HepG2 (cell line): ENCODE results near the gene HSPA1A. TPM values are rescaled to one million over a fixed set of nuclear protein-coding genes. Genes with fewer than 3 reads are reported as not detected.
A peak's percentile ranks its signal among the peaks of the same experiment; 100 is the strongest.

Experiments
- ESRRA ChIP-seq: sonication (generic); formaldehyde crosslinking; IDR thresholded peaks from 2 replicates; pipeline ENCODE4 v1.5.1; 2020; ENCODE audit warnings: mild to moderate bottlenecking, low read depth, missing genetic modification reagents
- FOSL1 ChIP-seq: sonication (generic); formaldehyde crosslinking; IDR thresholded peaks from 2 replicates; pipeline ENCODE4 v1.9.0; 2021; ENCODE audit warnings: missing genetic modification reagents, borderline replicate concordance
- KAT8 ChIP-seq: IDR thresholded peaks from 2 replicates; pipeline ENCODE4 v1.6.1; 2016; ENCODE audit warnings: missing genetic modification reagents, missing compliant biosample characterization
- MYC ChIP-seq: sonication (generic); formaldehyde crosslinking; IDR thresholded peaks from 2 replicates; pipeline ENCODE4 v1.9.0; 2021; ENCODE audit warnings: missing genetic modification reagents, borderline replicate concordance
- POGK ChIP-seq: sonication (generic); formaldehyde crosslinking; conservative IDR thresholded peaks from 2 replicates; pipeline ENCODE4 v1.8.0; 2022; ENCODE audit warnings: mild to moderate bottlenecking, moderate library complexity, missing genetic modification reagents
- SALL2 ChIP-seq: sonication (generic); formaldehyde crosslinking; IDR thresholded peaks from 2 replicates; pipeline ENCODE4 v1.8.1; 2023; ENCODE audit warnings: mild to moderate bottlenecking, missing genetic modification reagents, inconsistent platforms
- TEAD2 ChIP-seq: sonication (generic); formaldehyde crosslinking; IDR thresholded peaks from 2 replicates; pipeline ENCODE4 v1.9.0; 2021; ENCODE audit warnings: missing genetic modification reagents
- ZBTB40 ChIP-seq, 2 experiments: fragments of 450-650 bp in 1 of 2; sonication (generic) in 1 of 2; formaldehyde crosslinking in 1 of 2; IDR thresholded peaks; 2 replicates each; pipeline versions ENCODE4 v1.6.1 to v1.8.0; 2016 to 2022; ENCODE audit warnings: antibody characterized with exemption in 1 of 2, mild to moderate bottlenecking in 1 of 2, missing genetic modification reagents in 1 of 2
- ZNF207 ChIP-seq: fragments of 450-650 bp; IDR thresholded peaks from 2 replicates; pipeline ENCODE4 v1.6.1; 2016; ENCODE audit warnings: antibody characterized with exemption, borderline replicate concordance
- ZNF225 ChIP-seq: sonication (generic); formaldehyde crosslinking; IDR thresholded peaks from 2 replicates; pipeline ENCODE4 v1.4.0; 2020; ENCODE audit warnings: mild to moderate bottlenecking, missing genetic modification reagents
- ZNF460 ChIP-seq: sonication (generic); formaldehyde crosslinking; IDR thresholded peaks from 2 replicates; pipeline ENCODE4 v1.5.1; 2020; ENCODE audit warnings: missing genetic modification reagents, mild to moderate bottlenecking, borderline replicate concordance
- ZNF512 ChIP-seq: sonication (generic); formaldehyde crosslinking; IDR thresholded peaks from 2 replicates; pipeline ENCODE4 v1.4.0; 2020; ENCODE audit warnings: mild to moderate bottlenecking, missing genetic modification reagents
- ZNF577 ChIP-seq: sonication (generic); formaldehyde crosslinking; IDR thresholded peaks from 2 replicates; pipeline ENCODE4 v1.4.0; 2020; ENCODE audit warnings: mild to moderate bottlenecking, low read depth, missing genetic modification reagents, borderline replicate concordance
- polyA plus RNA-seq, 8 experiments: library from polyadenylated mRNA; depleted of rRNA in 3 of 8; stranded (reverse) in 7 of 8; unstranded in 1 of 8; fragments of >200 nt; fragmentation: Illumina TruSeq in 4 of 8; extraction: Trizol in 4 of 8; gene quantifications; 2 replicates each; pipeline versions ENCODE4 v1.2.1 to v1.2.3, GENCODE V29; 2011 to 2016; ENCODE audit warnings: low read depth in 4 of 8, missing spikeins in 1 of 8, mixed read lengths in 1 of 8; ENCODE audit not compliant: insufficient read depth in 1 of 8
- total RNA-seq, 5 experiments: library from RNA; depleted of rRNA; stranded (reverse); fragments of >200 nt; fragmentation: Illumina TruSeq; extraction: Trizol; gene quantifications; 2 replicates each; pipeline ENCODE4 v1.2.3, GENCODE V29; 2016; ENCODE audit warnings: low read depth in 1 of 5

Gene HSPA1A
- total and polyA plus RNA-seq, 2 of the 13 experiments (the other 11 are each of a cell fraction or from before 2014, with no cell fraction given): 44.5 to 85.0 TPM

DNA sequence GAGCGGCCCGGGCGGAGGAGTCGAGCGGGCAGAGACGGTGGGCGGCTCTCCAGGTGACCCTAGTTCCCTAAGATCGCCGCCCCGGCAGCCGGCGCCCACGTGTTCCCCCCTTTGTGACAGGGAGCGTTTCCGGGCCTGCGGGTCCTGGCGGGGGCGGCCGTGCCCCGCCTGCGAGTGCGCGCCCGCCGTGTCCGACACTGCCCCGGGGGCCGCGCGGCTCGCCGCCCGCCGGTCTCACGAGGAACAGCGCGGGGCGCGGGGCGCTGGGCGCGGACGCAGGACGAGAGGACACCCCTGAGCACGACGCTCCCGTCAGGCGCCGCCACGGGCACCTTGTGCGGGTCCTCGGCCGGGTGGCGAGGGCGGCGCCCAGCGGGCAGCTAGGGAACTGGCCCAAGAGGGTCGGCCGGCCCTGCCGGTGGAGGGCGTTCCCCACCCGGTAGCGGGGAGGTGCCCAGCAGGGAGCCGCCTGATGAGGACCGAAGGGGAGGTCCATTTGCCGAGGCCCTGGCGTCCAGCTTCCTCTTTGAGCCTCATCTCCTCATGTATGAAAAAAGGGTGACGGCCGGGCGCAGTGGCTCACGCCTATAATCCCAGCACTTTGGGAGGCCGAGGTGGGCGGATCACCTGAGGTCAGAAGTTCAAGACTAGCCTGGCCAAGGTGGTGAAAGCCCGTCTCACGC lies 19.6 kb upstream of the HSPA1A start, which contains the start of gene VARS1 (continued):
- no peak; the same call in 1 of the 2 replicates for TF ChIP-seq ZNF460 (CRISPR knock-in tag)
- no peak for TF ChIP-seq FOSL1 (CRISPR knock-in tag)
- peak; percentile 95 for TF ChIP-seq SALL2 (CRISPR knock-in tag)
- no peak for TF ChIP-seq ZNF512 (CRISPR knock-in tag)
- TF ChIP-seq ZBTB40 (IDR thresholded peaks at IDR 0.05): no peak
- no peak; the same call in 1 of the 2 replicates for TF ChIP-seq ZBTB40 (CRISPR knock-in tag; IDR thresholded peaks at IDR 0.05)
- TF ChIP-seq ZNF207: no peak
- TF ChIP-seq KAT8 (CRISPR knock-in tag): peak; percentile 81
- peak; percentile 59; the same call in 1 of the 2 replicates for TF ChIP-seq ESRRA (CRISPR knock-in tag)
- TF ChIP-seq ZNF577 (CRISPR knock-in tag): no peak
- TF ChIP-seq TEAD2 (CRISPR knock-in tag): no peak
- TF ChIP-seq POGK: peak; percentile 87
- peak; percentile 98 for TF ChIP-seq MYC (CRISPR knock-in tag)
- TF ChIP-seq ZNF225 (CRISPR knock-in tag): peak; percentile 4; the same call in 1 of the 2 replicates
